Neural progenitor cell (in vitro differentiated cells): ENCODE measurements around the gene FHOD3. TPM values are rescaled to one million over a fixed set of nuclear protein-coding genes. Genes with fewer than 3 reads are reported as not detected.
A peak's percentile ranks its signal among the peaks of the same experiment; 100 is the strongest.

Experiments
- DNase-seq: peaks from one replicate; pipeline ENCODE4 v3.0.0-alpha.2; 2016; ENCODE audit warnings: low spot score
- H2AFZ ChIP-seq: fragments of 200-600 bp; sonication (generic); replicated peaks from 2 replicates; pipeline ENCODE4 v1.6.1; 2016; ENCODE audit warnings: antibody characterized with exemption
- H3F3A ChIP-seq: fragments of 200-600 bp; sonication (generic); 2 replicates; pipeline ENCODE4 v1.6.1; 2016; ENCODE audit warnings: antibody characterized with exemption, low read depth
- H3K27ac ChIP-seq: fragments of 200-600 bp; sonication (generic); 2 replicates; pipeline ENCODE4 v1.5.1; 2016; ENCODE audit warnings: mild to moderate bottlenecking
- H3K27me3 ChIP-seq: fragments of 200-600 bp; sonication (generic); 2 replicates; pipeline ENCODE4 v1.6.1; 2016; ENCODE audit warnings: mild to moderate bottlenecking, moderate library complexity
- H3K36me3 ChIP-seq: fragments of 200-600 bp; sonication (generic); 2 replicates; pipeline ENCODE4 v1.5.1; 2016
- H3K4me1 ChIP-seq: fragments of 200-600 bp; sonication (generic); 2 replicates; pipeline ENCODE4 v1.6.1; 2016; ENCODE audit warnings: mixed run types
- H3K4me2 ChIP-seq: fragments of 200-600 bp; sonication (generic); 2 replicates; pipeline ENCODE4 v1.6.1; 2016
- H3K4me3 ChIP-seq: fragments of 200-600 bp; sonication (generic); 2 replicates; pipeline ENCODE4 v1.5.1; 2016
- H3K79me2 ChIP-seq: fragments of 200-600 bp; sonication (generic); 2 replicates; pipeline ENCODE4 v1.6.1; 2016; ENCODE audit warnings: low read depth
- H3K9ac ChIP-seq: fragments of 200-600 bp; sonication (generic); 2 replicates; pipeline ENCODE4 v1.6.1; 2016
- H3K9me3 ChIP-seq: fragments of 200-600 bp; sonication (generic); 2 replicates; pipeline ENCODE4 v1.5.1; 2016; ENCODE audit warnings: low read depth
- H4K20me1 ChIP-seq: fragments of 200-600 bp; sonication (generic); 2 replicates; pipeline ENCODE4 v1.6.1; 2016; ENCODE audit warnings: low read depth
- H3K27ac Mint-ChIP-seq: 3 replicates; pipeline ENCODE4 v1.8.0; 2021; ENCODE audit warnings: mixed read lengths
- H3K27me3 Mint-ChIP-seq: 2 replicates; pipeline ENCODE4 v1.8.0; 2022; ENCODE audit warnings: low read depth, mild to moderate bottlenecking, inconsistent platforms, moderate library complexity, mixed read lengths; ENCODE audit not compliant: insufficient read depth
- H3K36me3 Mint-ChIP-seq: 3 replicates; pipeline ENCODE4 v1.8.0; 2021; ENCODE audit warnings: mixed read lengths
- H3K4me1 Mint-ChIP-seq: 3 replicates; pipeline ENCODE4 v1.8.0; 2021; ENCODE audit warnings: mixed read lengths
- H3K4me3 Mint-ChIP-seq: 3 replicates; pipeline ENCODE4 v1.8.0; 2021; ENCODE audit warnings: mild to moderate bottlenecking, moderate library complexity, mixed read lengths
- H3K9me3 Mint-ChIP-seq: 3 replicates; pipeline ENCODE4 v1.8.0; 2020; ENCODE audit warnings: mixed read lengths
- CTCF ChIP-seq: fragments of 200-600 bp; sonication (generic); IDR thresholded peaks from 2 replicates; pipeline ENCODE4 v1.5.1; 2017; ENCODE audit warnings: antibody characterized with exemption, mild to moderate bottlenecking
- EZH2 ChIP-seq: fragments of 200-600 bp; sonication (generic); IDR thresholded peaks from 2 replicates; pipeline ENCODE4 v1.6.1; 2017; ENCODE audit warnings: antibody characterized with exemption, mild to moderate bottlenecking, moderate library complexity
- EZH2phosphoT487 ChIP-seq: fragments of 200-600 bp; sonication (generic); IDR thresholded peaks from 2 replicates; pipeline ENCODE4 v1.6.1; 2017; ENCODE audit warnings: antibody characterized with exemption
- total RNA-seq: library from RNA; depleted of rRNA; stranded (reverse); fragments of >200 nt; gene quantifications from 2 replicates; pipeline ENCODE4 v1.2.3, GENCODE V29; 2015; ENCODE audit warnings: low replicate concordance

The FHOD3 gene
- total RNA-seq, 1 donor from 2014 or later = 69.7 TPM

GRCh38 chr18:36602071-36602470 lies 304.6 kb downstream of the FHOD3 start:
- Mint-ChIP-seq H3K27me3 (peaks cover 2% of the 10 kb centered on the region), H3K36me3 (peaks cover 29% of the 10 kb centered on the region), H3K4me1 (peaks cover 4% of the 10 kb centered on the region), H3K27ac (no peak overlapping the region), H3K4me3 (no peak overlapping the region), H3K9me3 (no peaks in the 10 kb centered on the region)
- Histone ChIP-seq H3K4me3 (no peak overlapping the region), H4K20me1 (no peaks in the 10 kb centered on the region), H3F3A (peaks cover 11% of the 10 kb centered on the region), H3K79me2 (no peaks in the 10 kb centered on the region), H3K9ac (no peak overlapping the region), H2AFZ (no peak overlapping the region), H3K4me2 (no peak overlapping the region), H3K4me1 (peaks cover 26% of the 10 kb centered on the region), H3K9me3 (no peaks in the 10 kb centered on the region), H3K27ac (no peak overlapping the region), H3K27me3 (no peaks in the 10 kb centered on the region), H3K36me3 (peaks cover 4% of the 10 kb centered on the region)
- DNase-seq = no peak
- TF ChIP-seq EZH2phosphoT487 (no peak), CTCF (no peak), EZH2 (no peak)

GRCh38 chr18:36602620-36603019 lies 305.1 kb downstream of the FHOD3 start:
- Histone ChIP-seq H3K4me2 (no peak overlapping the region), H3K79me2 (no peaks in the 10 kb centered on the region), H3F3A (peaks cover 12% of the 10 kb centered on the region), H3K9ac (no peak overlapping the region), H3K27me3 (no peaks in the 10 kb centered on the region), H3K27ac (no peak overlapping the region), H3K9me3 (no peaks in the 10 kb centered on the region), H4K20me1 (no peaks in the 10 kb centered on the region), H3K36me3 (peaks cover 4% of the 10 kb centered on the region), H3K4me1 (peaks cover 26% of the 10 kb centered on the region), H3K4me3 (no peak overlapping the region), H2AFZ (no peak overlapping the region)
- TF ChIP-seq EZH2 (no peak), CTCF (no peak), EZH2phosphoT487 (no peak)
- peaks cover 29% of the 10 kb centered on the region for H3K36me3 Mint-ChIP-seq
- peaks cover 2% of the 10 kb centered on the region for H3K27me3 Mint-ChIP-seq
- peak overlapping the region; percentile 33 for H3K27ac Mint-ChIP-seq
- H3K4me1 Mint-ChIP-seq = peaks cover 9% of the 10 kb centered on the region
- DNase-seq = no peak
- H3K9me3 Mint-ChIP-seq = no peaks in the 10 kb centered on the region
- H3K4me3 Mint-ChIP-seq = no peak overlapping the region

GRCh38 chr18:36608107-36608506 lies 310.6 kb downstream of the FHOD3 start:
- H3K36me3 Mint-ChIP-seq = peaks cover 30% of the 10 kb centered on the region
- peaks cover 2% of the 10 kb centered on the region for H3K27me3 Mint-ChIP-seq
- no peak overlapping the region for H3K4me3 ChIP-seq
- no peak overlapping the region for H3K27ac ChIP-seq
- H3K27ac Mint-ChIP-seq = no peak overlapping the region
- H3K4me3 Mint-ChIP-seq = no peak overlapping the region
- TF ChIP-seq EZH2 (no peak), EZH2phosphoT487 (no peak), CTCF (no peak)
- H3K4me1 ChIP-seq = peaks cover 29% of the 10 kb centered on the region
- H3K9ac ChIP-seq = no peak overlapping the region
- no peaks in the 10 kb centered on the region for H4K20me1 ChIP-seq
- H3K79me2 ChIP-seq = no peaks in the 10 kb centered on the region
- peaks cover 4% of the 10 kb centered on the region for H3K36me3 ChIP-seq
- H3K27me3 ChIP-seq = no peaks in the 10 kb centered on the region
- DNase-seq = no peak
- no peak overlapping the region for H2AFZ ChIP-seq
- H3F3A ChIP-seq = peaks cover 25% of the 10 kb centered on the region
- H3K9me3 Mint-ChIP-seq = no peaks in the 10 kb centered on the region
- H3K9me3 ChIP-seq = no peaks in the 10 kb centered on the region
- peaks cover 9% of the 10 kb centered on the region for H3K4me1 Mint-ChIP-seq
- no peak overlapping the region for H3K4me2 ChIP-seq

GRCh38 chr18:36610258-36610657 lies 312.7 kb downstream of the FHOD3 start:
- H3K9ac ChIP-seq = no peak overlapping the region
- H4K20me1 ChIP-seq = no peaks in the 10 kb centered on the region
- peaks cover 32% of the 10 kb centered on the region for H3K36me3 Mint-ChIP-seq
- H3K27ac Mint-ChIP-seq = no peak overlapping the region
- TF ChIP-seq CTCF = no peak
- no peak for TF ChIP-seq EZH2
- TF ChIP-seq EZH2phosphoT487 = no peak
- H3K4me3 Mint-ChIP-seq = no peak overlapping the region
- no peaks in the 10 kb centered on the region for H3K79me2 ChIP-seq
- H3K9me3 ChIP-seq = no peaks in the 10 kb centered on the region
- H2AFZ ChIP-seq = no peak overlapping the region
- H3K4me1 Mint-ChIP-seq = peaks cover 9% of the 10 kb centered on the region
- H3K27me3 ChIP-seq = no peaks in the 10 kb centered on the region
- H3K9me3 Mint-ChIP-seq = no peaks in the 10 kb centered on the region
- H3F3A ChIP-seq = peaks cover 25% of the 10 kb centered on the region
- no peak overlapping the region for H3K4me3 ChIP-seq
- peaks cover 2% of the 10 kb centered on the region for H3K27me3 Mint-ChIP-seq
- peaks cover 27% of the 10 kb centered on the region for H3K4me1 ChIP-seq
- no peak overlapping the region for H3K4me2 ChIP-seq
- H3K27ac ChIP-seq = peak overlapping the region; percentile 30
- DNase-seq = no peak
- H3K36me3 ChIP-seq = peaks cover 4% of the 10 kb centered on the region
